ENCODE measurements around the gene SPTLC2. TPM values are rescaled to one million over a fixed set of nuclear protein-coding genes. Genes with fewer than 3 reads are reported as not detected.
A peak's percentile ranks its signal among the peaks of the same experiment; 100 is the strongest.
"Not testable (repeated sequence)": the region's sequence is repeated elsewhere in the genome, so short reads cannot be mapped to it uniquely, and the experiment has no call there.

The SPTLC2 gene
- total RNA-seq, 4 donors from 2014 or later = 21.6 to 35.5 (median 29.8) TPM

- H3K4me1 ChIP-seq = peaks cover 0 to 32% (median 0%) of the 10 kb centered on the region in 4 donors
- no peak for TF ChIP-seq POLR2A (IDR thresholded peaks at IDR 0.05)
- TF ChIP-seq CTCF (IDR thresholded peaks at IDR 0.05) = no peak
- no peaks in the 10 kb centered on the region for H3K27me3 ChIP-seq
- H3K27ac ChIP-seq = no peak overlapping the region
- H3K36me3 ChIP-seq = no peaks in the 10 kb centered on the region
- H3K9me3 ChIP-seq = no peaks in the 10 kb centered on the region
- H3K4me3 ChIP-seq = no peak overlapping the region
- DNase-seq = no peak
These were observed 29.2 kb upstream of the SPTLC2 start for GRCh38 chr14:77645520-77646230.

- peak overlapping the region; percentile 45 to 59 (median 51) for H3K4me3 ChIP-seq
- H3K27me3 ChIP-seq = no peaks in the 10 kb centered on the region
- no peaks in the 10 kb centered on the region for H3K36me3 ChIP-seq
- H3K4me1 ChIP-seq = peaks cover 0 to 21% (median 0%) of the 10 kb centered on the region in 4 donors
- H3K9me3 ChIP-seq = no peaks in the 10 kb centered on the region
- TF ChIP-seq CTCF (IDR thresholded peaks at IDR 0.05) = no peak
- TF ChIP-seq POLR2A (IDR thresholded peaks at IDR 0.05) = no peak
- peak overlapping the region; percentile 59 to 85 (median 74) for H3K27ac ChIP-seq
- DNase-seq = no peak
These were observed 26.0 kb upstream of the SPTLC2 start for GRCh38 chr14:77642407-77642806.

GRCh38 chr14:77641534-77642341 is 25.3 kb upstream of the SPTLC2 start:
- Histone ChIP-seq H3K9me3 (no peaks in the 10 kb centered on the region), H3K4me1 (peaks cover 0 to 21% (median 0%) of the 10 kb centered on the region in 4 donors), H3K27me3 (no peaks in the 10 kb centered on the region), H3K36me3 (no peaks in the 10 kb centered on the region), H3K27ac (peak overlapping the region; percentile 59 to 85 (median 74)), H3K4me3 (peak overlapping the region; percentile 45 to 59 (median 51))
- peak; percentile 66 to 89 (median 78) for DNase-seq
- TF ChIP-seq POLR2A (IDR thresholded peaks at IDR 0.05) = no peak
- no peak for TF ChIP-seq CTCF (IDR thresholded peaks at IDR 0.05)

- TF ChIP-seq POLR2A (IDR thresholded peaks at IDR 0.05) (no peak), CTCF (IDR thresholded peaks at IDR 0.05) (no peak)
- Histone ChIP-seq H3K27me3 (no peaks in the 10 kb centered on the region), H3K9me3 (no peaks in the 10 kb centered on the region), H3K4me1 (peaks cover 0 to 19% (median 0%) of the 10 kb centered on the region in 4 donors), H3K4me3 (peak overlapping the region; percentile 45 to 59 (median 51)), H3K36me3 (no peaks in the 10 kb centered on the region), H3K27ac (peak overlapping the region; percentile 48 to 78 (median 64))
- peak in 1 of 3 donors; percentile 18 for DNase-seq
These were observed 24.5 kb upstream of the SPTLC2 start for GRCh38 chr14:77640756-77641533.

GRCh38 chr14:77638771-77639171 is 22.3 kb upstream of the SPTLC2 start:
- H3K4me3 ChIP-seq = no peak overlapping the region
- H3K4me1 ChIP-seq = peaks cover 0 to 17% (median 0%) of the 10 kb centered on the region in 4 donors
- H3K27me3 ChIP-seq = no peaks in the 10 kb centered on the region
- H3K36me3 ChIP-seq = no peaks in the 10 kb centered on the region
- TF ChIP-seq POLR2A (IDR thresholded peaks at IDR 0.05) = no peak
- no peak for TF ChIP-seq CTCF (IDR thresholded peaks at IDR 0.05)
- H3K27ac ChIP-seq = peak overlapping the region in 2 of 4 donors; percentile 2 to 9
- H3K9me3 ChIP-seq = no peaks in the 10 kb centered on the region
- DNase-seq = no peak

GRCh38 chr14:77635869-77636268 is 19.4 kb upstream of the SPTLC2 start:
- not testable (repeated sequence) for H3K9me3 ChIP-seq, H3K4me3 ChIP-seq, H3K27me3 ChIP-seq, H3K36me3 ChIP-seq, DNase-seq, H3K27ac ChIP-seq, H3K4me1 ChIP-seq

- DNase-seq, H3K27ac ChIP-seq, H3K36me3 ChIP-seq, H3K9me3 ChIP-seq, H3K27me3 ChIP-seq, H3K4me3 ChIP-seq, H3K4me1 ChIP-seq: not testable (repeated sequence)
These were observed 19.0 kb upstream of the SPTLC2 start for GRCh38 chr14:77635466-77635865.
